Fibroblast of mammary gland (primary cell): ENCODE measurements around the gene UGT2B28.
"Not testable (repeated sequence)": the region's sequence is repeated elsewhere in the genome, so short reads cannot be mapped to it uniquely, and the experiment has no call there.

Experiments
- DNase-seq: peaks from one replicate; pipeline ENCODE4 v3.0.0-alpha.2; 2010; ENCODE audit warnings: low read depth
- H3K4me3 ChIP-seq: 2 replicates; pipeline ENCODE4 v1.5.1; 2011; ENCODE audit warnings: low read depth, mild to moderate bottlenecking, low read length, moderate library complexity; ENCODE audit not compliant: control insufficient read depth
- CTCF ChIP-seq: conservative IDR thresholded peaks from 2 replicates; pipeline ENCODE4 v1.5.1; 2011; ENCODE audit warnings: low read depth, low read length, inconsistent platforms; ENCODE audit not compliant: control insufficient read depth, insufficient read depth

The UGT2B28 gene

GRCh38 chr4:69317669-69318298 lies 37.5 kb downstream of the UGT2B28 start:
- peak; percentile 48 for TF ChIP-seq CTCF
- H3K4me3 ChIP-seq, DNase-seq: not testable (repeated sequence)

GRCh38 chr4:69321153-69321729 lies 41.0 kb downstream of the UGT2B28 start:
- H3K4me3 ChIP-seq = no peak overlapping the region
- TF ChIP-seq CTCF = no peak
- no peak for DNase-seq

- H3K4me3 ChIP-seq = no peak overlapping the region
- TF ChIP-seq CTCF = no peak
- DNase-seq = peak; percentile 7
Measured at GRCh38 chr4:69322055-69322454, 41.8 kb downstream of the UGT2B28 start.

- DNase-seq = no peak
Measured at GRCh38 chr4:69323284-69323683, 43.0 kb downstream of the UGT2B28 start.

GRCh38 chr4:69330345-69331047 lies 50.2 kb downstream of the UGT2B28 start:
- no peak for TF ChIP-seq CTCF
- DNase-seq = no peak
- H3K4me3 ChIP-seq = no peak overlapping the region

More at GRCh38 chr4:69323284-69323683, 43.0 kb downstream of the UGT2B28 start:
- H3K4me3 ChIP-seq = no peak overlapping the region
- no peak for TF ChIP-seq CTCF

GRCh38 chr4:69331304-69331703 lies 51.0 kb downstream of the UGT2B28 start:
- DNase-seq, H3K4me3 ChIP-seq: not testable (repeated sequence)

- not testable (repeated sequence) for H3K4me3 ChIP-seq, DNase-seq
Measured at GRCh38 chr4:69335485-69335884, 55.2 kb downstream of the UGT2B28 start.

- not testable (repeated sequence) for DNase-seq, H3K4me3 ChIP-seq
Measured at GRCh38 chr4:69343114-69343513, 62.8 kb downstream of the UGT2B28 start.

- DNase-seq, H3K4me3 ChIP-seq: not testable (repeated sequence)
Measured at GRCh38 chr4:69343558-69344420, 63.5 kb downstream of the UGT2B28 start.
